Pulmonary artery endothelial cell (primary cell): ENCODE data around the gene MALT1. TPM values are rescaled to one million over a fixed set of nuclear protein-coding genes. Genes with fewer than 3 reads are reported as not detected.

Experiments used
- total RNA-seq: library from RNA; depleted of rRNA; stranded (reverse); fragments of >200 nt; gene quantifications from 2 replicates; pipeline ENCODE4 v1.2.3, GENCODE V29; 2014

The MALT1 gene
- total RNA-seq, 1 donor from 2014 or later = 9.2 TPM

Other genes with a start within 250 kb of the MALT1 start
- gene ALPK2, start 42.4 kb upstream of the MALT1 start, total RNA-seq = not detected in 2 replicates
- gene ZNF532, start 193.4 kb downstream of the MALT1 start, total RNA-seq = 31.0 and 44.0 TPM in 2 replicates